Measurements from ENCODE around the gene IDI1.

Gene IDI1

DNA sequence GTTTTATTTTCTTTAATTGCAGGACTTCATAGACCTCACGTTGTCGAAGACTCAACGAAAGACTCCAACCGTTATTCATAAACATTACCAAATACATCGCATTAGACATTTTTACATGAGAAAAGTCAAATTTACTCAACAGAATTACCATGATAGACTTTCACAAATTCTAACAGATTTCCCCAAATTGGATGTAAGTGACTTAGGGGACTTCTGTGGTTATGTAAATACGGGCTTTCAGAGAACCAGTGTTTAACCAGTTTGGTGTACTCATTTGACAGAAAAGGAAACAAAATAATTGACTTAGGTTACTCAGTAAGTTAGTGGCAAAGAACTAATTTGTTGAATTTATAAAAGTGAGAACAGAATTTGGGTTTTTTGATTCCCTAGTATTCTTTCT lies 56.5 kb downstream of the IDI1 start:
- no peak for FAIRE-seq

DNA sequence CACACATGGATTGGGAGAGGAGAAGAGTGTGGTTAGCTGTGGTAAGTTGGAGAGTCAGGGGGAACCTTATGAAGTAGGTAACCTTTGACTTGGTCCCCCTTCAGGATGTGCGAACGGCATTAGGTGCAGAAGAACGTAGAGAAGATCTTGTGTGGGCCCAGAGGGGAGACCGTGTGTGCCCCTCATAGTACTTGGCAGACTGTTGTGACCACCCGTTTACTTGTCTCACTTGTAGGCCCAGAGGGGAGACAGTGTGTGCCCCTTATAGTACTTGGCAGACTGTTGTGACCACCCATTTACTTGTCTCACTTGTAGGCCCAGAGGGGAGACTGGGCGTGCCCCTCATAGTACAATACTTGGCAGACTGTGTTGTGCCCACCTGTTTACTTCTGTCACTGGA lies 58.1 kb downstream of the IDI1 start:
- FAIRE-seq: no peak

All from colon (tissue), 2 donors.